ENCODE results near the gene PTPRZ1.

- TF ChIP-seq CTCF (IDR thresholded peaks at IDR 0.05) = no peak
- TF ChIP-seq EZH2 (IDR thresholded peaks at IDR 0.05; ENCODE audit: borderline replicate concordance, insufficient read depth, low read depth, low read length, poor library complexity, severe bottlenecking) = no peak
Measured at GRCh38 chr7:122059542-122059941, 186.6 kb downstream of the PTPRZ1 start.

Measured in B cell (primary cell).